Stimulated activated memory B cell treated with anti-CD40 and anti-IgM and Interleukin-4, amounts not matched to agents 10 μg/mL and 1 μg/mL and 100 μg/mL, for 72 hours (primary cell): ENCODE results near the gene NSUN7.
A peak's percentile ranks its signal among the peaks of the same experiment; 100 is the strongest.
"Not testable (repeated sequence)": the region's sequence is repeated elsewhere in the genome, so short reads cannot be mapped to it uniquely, and the experiment has no call there.

ENCODE experiments used
- ATAC-seq: fragments of 150-1000 bp; cut with Tn5 transposase; 2 replicates; pipeline ENCODE4 v1.10.0; 2021
- H3K27ac Mint-ChIP-seq: one replicate; pipeline ENCODE4 v1.8.0; 2022; ENCODE audit warnings: mild to moderate bottlenecking, mixed read lengths
- H3K27me3 Mint-ChIP-seq: one replicate; pipeline ENCODE4 v1.8.0; 2022; ENCODE audit warnings: mixed read lengths
- H3K36me3 Mint-ChIP-seq: one replicate; pipeline ENCODE4 v1.8.0; 2022; ENCODE audit warnings: mixed read lengths
- H3K4me1 Mint-ChIP-seq: one replicate; pipeline ENCODE4 v1.8.0; 2022; ENCODE audit warnings: mixed read lengths
- H3K4me3 Mint-ChIP-seq: one replicate; pipeline ENCODE4 v1.8.0; 2022; ENCODE audit warnings: mild to moderate bottlenecking, moderate library complexity, mixed read lengths
- H3K9me3 Mint-ChIP-seq: one replicate; pipeline ENCODE4 v1.8.0; 2022; ENCODE audit warnings: mixed read lengths

The NSUN7 gene

GRCh38 chr4:40749717-40750460 lies at the start of gene NSUN7:
TSS of gene NSUN7 (plus strand) at chr4:40749955. CDS start at chr4:40750694, 739 bp downstream.
- Mint-ChIP-seq H3K27ac (peak within 1 kb of the TSS; percentile 54), H3K4me3 (peak within 1 kb of the TSS; percentile 71), H3K4me1 (peaks cover 8% of the 10 kb centered on the region), H3K36me3 (no peaks in the 10 kb centered on the region), H3K9me3 (no peaks in the 10 kb centered on the region), H3K27me3 (peaks cover 18% of the 10 kb centered on the region)
- ATAC-seq, result peak; percentile 71

- no peaks in the 10 kb centered on the region for H3K4me1 Mint-ChIP-seq
- no peak overlapping the region for H3K4me3 Mint-ChIP-seq
- no peaks in the 10 kb centered on the region for H3K27me3 Mint-ChIP-seq
- ATAC-seq, result no peak
- H3K9me3 Mint-ChIP-seq, result no peaks in the 10 kb centered on the region
- no peak overlapping the region for H3K27ac Mint-ChIP-seq
- no peaks in the 10 kb centered on the region for H3K36me3 Mint-ChIP-seq
Measured at GRCh38 chr4:40702137-40702799, 47.5 kb upstream of the NSUN7 start.

- no peak overlapping the region for H3K27ac Mint-ChIP-seq
- H3K4me3 Mint-ChIP-seq, result no peak overlapping the region
Measured at GRCh38 chr4:40702800-40703151, 47.0 kb upstream of the NSUN7 start.

GRCh38 chr4:40704073-40704472 lies 45.7 kb upstream of the NSUN7 start:
- ATAC-seq, result no peak
- Mint-ChIP-seq H3K4me3 (no peak overlapping the region), H3K9me3 (no peaks in the 10 kb centered on the region), H3K4me1 (no peaks in the 10 kb centered on the region), H3K27ac (no peak overlapping the region), H3K27me3 (no peaks in the 10 kb centered on the region), H3K36me3 (no peaks in the 10 kb centered on the region)

More at GRCh38 chr4:40702800-40703151, 47.0 kb upstream of the NSUN7 start:
- no peaks in the 10 kb centered on the region for H3K36me3 Mint-ChIP-seq
- no peaks in the 10 kb centered on the region for H3K4me1 Mint-ChIP-seq
- H3K9me3 Mint-ChIP-seq, result no peaks in the 10 kb centered on the region
- no peak for ATAC-seq
- no peaks in the 10 kb centered on the region for H3K27me3 Mint-ChIP-seq

GRCh38 chr4:40710484-40711254 lies 39.1 kb upstream of the NSUN7 start:
- no peak for ATAC-seq
- H3K27ac Mint-ChIP-seq, result no peak overlapping the region
- H3K36me3 Mint-ChIP-seq, result no peaks in the 10 kb centered on the region
- H3K4me3 Mint-ChIP-seq, result no peak overlapping the region
- no peaks in the 10 kb centered on the region for H3K4me1 Mint-ChIP-seq
- no peaks in the 10 kb centered on the region for H3K27me3 Mint-ChIP-seq
- H3K9me3 Mint-ChIP-seq, result no peaks in the 10 kb centered on the region

- H3K4me3 Mint-ChIP-seq, H3K27ac Mint-ChIP-seq, H3K4me1 Mint-ChIP-seq, H3K9me3 Mint-ChIP-seq, ATAC-seq, H3K36me3 Mint-ChIP-seq, H3K27me3 Mint-ChIP-seq: not testable (repeated sequence)
Measured at GRCh38 chr4:40713001-40713400, 36.8 kb upstream of the NSUN7 start.

- Mint-ChIP-seq H3K27me3 (no peaks in the 10 kb centered on the region), H3K9me3 (no peaks in the 10 kb centered on the region), H3K36me3 (no peaks in the 10 kb centered on the region), H3K27ac (no peak overlapping the region), H3K4me3 (no peak overlapping the region), H3K4me1 (peaks cover 2% of the 10 kb centered on the region)
- ATAC-seq, result no peak
Measured at GRCh38 chr4:40713798-40714197, 36.0 kb upstream of the NSUN7 start.

- H3K36me3 Mint-ChIP-seq, result no peaks in the 10 kb centered on the region
- H3K4me1 Mint-ChIP-seq, result peaks cover 6% of the 10 kb centered on the region
- no peaks in the 10 kb centered on the region for H3K27me3 Mint-ChIP-seq
- no peak overlapping the region for H3K27ac Mint-ChIP-seq
- no peak for ATAC-seq
- H3K9me3 Mint-ChIP-seq, result no peaks in the 10 kb centered on the region
- H3K4me3 Mint-ChIP-seq, result no peak overlapping the region
Measured at GRCh38 chr4:40718586-40718985, 31.2 kb upstream of the NSUN7 start.

GRCh38 chr4:40719008-40719623 lies 30.6 kb upstream of the NSUN7 start:
- H3K4me3 Mint-ChIP-seq, result no peak overlapping the region
- H3K9me3 Mint-ChIP-seq, result no peaks in the 10 kb centered on the region
- H3K27me3 Mint-ChIP-seq, result no peaks in the 10 kb centered on the region
- peaks cover 6% of the 10 kb centered on the region for H3K4me1 Mint-ChIP-seq
- no peaks in the 10 kb centered on the region for H3K36me3 Mint-ChIP-seq
- H3K27ac Mint-ChIP-seq, result no peak overlapping the region
- ATAC-seq, result no peak

- Mint-ChIP-seq H3K27ac (no peak overlapping the region), H3K4me1 (peaks cover 6% of the 10 kb centered on the region), H3K27me3 (no peaks in the 10 kb centered on the region), H3K9me3 (no peaks in the 10 kb centered on the region), H3K4me3 (no peak overlapping the region), H3K36me3 (no peaks in the 10 kb centered on the region)
- no peak for ATAC-seq
Measured at GRCh38 chr4:40720351-40720750, 29.4 kb upstream of the NSUN7 start.

GRCh38 chr4:40720916-40721315 lies 28.8 kb upstream of the NSUN7 start:
- peak; percentile 40 for ATAC-seq
- Mint-ChIP-seq H3K4me3 (no peak overlapping the region), H3K27ac (no peak overlapping the region)

GRCh38 chr4:40721730-40722171 lies 28.0 kb upstream of the NSUN7 start:
- peaks cover 6% of the 10 kb centered on the region for H3K4me1 Mint-ChIP-seq
- H3K9me3 Mint-ChIP-seq, result no peaks in the 10 kb centered on the region
- ATAC-seq, result peak; percentile 2
- no peak overlapping the region for H3K27ac Mint-ChIP-seq
- H3K27me3 Mint-ChIP-seq, result no peaks in the 10 kb centered on the region
- no peak overlapping the region for H3K4me3 Mint-ChIP-seq
- no peaks in the 10 kb centered on the region for H3K36me3 Mint-ChIP-seq

More at GRCh38 chr4:40720916-40721315, 28.8 kb upstream of the NSUN7 start:
- Mint-ChIP-seq H3K27me3 (no peaks in the 10 kb centered on the region), H3K36me3 (no peaks in the 10 kb centered on the region), H3K4me1 (peaks cover 6% of the 10 kb centered on the region), H3K9me3 (no peaks in the 10 kb centered on the region)

- peak; percentile 96 for ATAC-seq
- H3K27ac Mint-ChIP-seq, result no peak overlapping the region
- no peak overlapping the region for H3K4me3 Mint-ChIP-seq
- H3K9me3 Mint-ChIP-seq, result no peaks in the 10 kb centered on the region
- no peaks in the 10 kb centered on the region for H3K36me3 Mint-ChIP-seq
- no peaks in the 10 kb centered on the region for H3K27me3 Mint-ChIP-seq
- H3K4me1 Mint-ChIP-seq, result peaks cover 6% of the 10 kb centered on the region
Measured at GRCh38 chr4:40722576-40723161, 27.1 kb upstream of the NSUN7 start.

GRCh38 chr4:40723728-40724127 lies 26.0 kb upstream of the NSUN7 start:
- Mint-ChIP-seq H3K27ac (no peak overlapping the region), H3K4me1 (peaks cover 5% of the 10 kb centered on the region), H3K9me3 (no peaks in the 10 kb centered on the region), H3K36me3 (no peaks in the 10 kb centered on the region), H3K4me3 (no peak overlapping the region), H3K27me3 (no peaks in the 10 kb centered on the region)
- ATAC-seq, result no peak

- Mint-ChIP-seq H3K4me1 (peaks cover 29% of the 10 kb centered on the region), H3K36me3 (no peaks in the 10 kb centered on the region), H3K9me3 (no peaks in the 10 kb centered on the region), H3K4me3 (no peak overlapping the region), H3K27me3 (no peaks in the 10 kb centered on the region), H3K27ac (no peak overlapping the region)
- ATAC-seq, result no peak
Measured at GRCh38 chr4:40728333-40728732, 21.4 kb upstream of the NSUN7 start.
